Measurements from ENCODE around the gene PHIP.

DNA sequence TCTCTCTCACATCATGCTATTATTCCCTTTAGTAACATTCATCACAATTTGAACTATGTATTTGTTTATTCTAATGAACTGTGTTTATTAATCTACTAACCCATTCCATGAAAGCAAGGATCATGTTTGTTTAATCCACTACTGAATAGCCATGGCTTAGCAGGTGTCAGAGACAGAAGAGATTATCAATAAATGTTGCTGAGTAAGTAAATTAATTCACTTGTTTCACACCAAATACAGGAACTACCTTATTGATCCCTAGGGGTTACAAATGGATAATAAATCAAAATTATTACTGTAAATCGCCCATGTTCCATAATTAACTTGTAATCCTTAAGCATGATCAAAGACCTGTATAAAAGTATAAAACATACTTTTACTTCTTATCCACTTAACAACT lies 76.6 kb downstream of the PHIP start:
- no peak for TF ChIP-seq POLR2AphosphoS5 (IDR thresholded peaks at IDR 0.05; ENCODE audit: low read depth, low read length)
- no peak for TF ChIP-seq POLR2A (IDR thresholded peaks at IDR 0.05; ENCODE audit: low read depth, low read length)
- TF ChIP-seq TAF1 (IDR thresholded peaks at IDR 0.05; ENCODE audit: low read depth, low read length): no peak
- TF ChIP-seq SPI1 (IDR thresholded peaks at IDR 0.05; ENCODE audit: low read depth, low read length): no peak
